Spinal cord (tissue), 10 donors: ENCODE measurements around the gene KSR2. TPM values are rescaled to one million over a fixed set of nuclear protein-coding genes. Genes with fewer than 3 reads are reported as not detected.
A peak's percentile ranks its signal among the peaks of the same experiment; 100 is the strongest.

ENCODE experiments used
- DNase-seq, 6 donors: peaks; one replicate each; pipeline versions ENCODE4 v3.0.0 to v3.0.0-alpha.2; 2013 to 2015; ENCODE audit warnings: low spot score in 6 of 6, low read depth in 4 of 6
- H3K27ac ChIP-seq: one replicate; pipeline ENCODE4 v1.5.1; 2013; ENCODE audit warnings: low read depth, low read length, control low read depth
- H3K27me3 ChIP-seq: one replicate; pipeline ENCODE4 v1.6.1; 2013; ENCODE audit warnings: low read length; ENCODE audit not compliant: control insufficient read depth, insufficient read depth
- H3K36me3 ChIP-seq: one replicate; pipeline ENCODE4 v1.6.1; 2013; ENCODE audit warnings: low read length; ENCODE audit not compliant: control insufficient read depth, insufficient read depth
- H3K4me1 ChIP-seq: one replicate; pipeline ENCODE4 v1.6.1; 2013; ENCODE audit warnings: low read length; ENCODE audit not compliant: control insufficient read depth, insufficient read depth
- H3K4me3 ChIP-seq: one replicate; pipeline ENCODE4 v1.5.1; 2013; ENCODE audit warnings: low read depth, low read length, control low read depth
- H3K9me3 ChIP-seq: one replicate; pipeline ENCODE4 v1.6.1; 2013; ENCODE audit warnings: low read length; ENCODE audit not compliant: control insufficient read depth, insufficient read depth
- WGBS: methylation state at CpG from one replicate; pipeline ENCODE4 v1.1.5; 2013; ENCODE audit warnings: missing lambda C conversion rate; ENCODE audit not compliant: insufficient coverage; 5-methylcytosine and 5-hydroxymethylcytosine counted together
- polyA plus RNA-seq, 2 donors: library from polyadenylated mRNA; unstranded; fragments of 120-200 nt; gene quantifications; one replicate each; pipeline ENCODE4 v1.2.1, GENCODE V29; 2013; ENCODE audit not compliant: insufficient read length in 2 of 2
- total RNA-seq, 2 donors: library from RNA; depleted of rRNA in 1 of 2; stranded (reverse); fragments of 120-200 nt in 1 of 2; fragments of >200 nt in 1 of 2; gene quantifications; one replicate each; pipeline versions ENCODE4 v1.2.3 to v1.2.4, GENCODE V29; 2013 to 2014
- donor health status: healthy.

Gene KSR2
- total and polyA plus RNA-seq, 4 donors, result 2.5 to 10.0 (median 5.6) TPM

- Histone ChIP-seq H3K27ac (no peak overlapping the region), H3K4me3 (no peak overlapping the region), H3K4me1 (no peaks in the 10 kb centered on the region), H3K36me3 (no peaks in the 10 kb centered on the region), H3K27me3 (no peaks in the 10 kb centered on the region), H3K9me3 (no peaks in the 10 kb centered on the region)
- 91% methylated on average over 3 of the region's 3 CpGs for WGBS
- DNase-seq, result no peak
Observed at GRCh38 chr12:117825827-117826226, 143.0 kb downstream of the KSR2 start.

GRCh38 chr12:117821480-117822175 lies 147.2 kb downstream of the KSR2 start:
- Histone ChIP-seq H3K36me3 (no peaks in the 10 kb centered on the region), H3K4me1 (no peaks in the 10 kb centered on the region), H3K27ac (no peak overlapping the region), H3K27me3 (no peaks in the 10 kb centered on the region), H3K4me3 (no peak overlapping the region), H3K9me3 (no peaks in the 10 kb centered on the region)
- no peak for DNase-seq
- 94% methylated on average over 2 of the region's 6 CpGs for WGBS

DNA sequence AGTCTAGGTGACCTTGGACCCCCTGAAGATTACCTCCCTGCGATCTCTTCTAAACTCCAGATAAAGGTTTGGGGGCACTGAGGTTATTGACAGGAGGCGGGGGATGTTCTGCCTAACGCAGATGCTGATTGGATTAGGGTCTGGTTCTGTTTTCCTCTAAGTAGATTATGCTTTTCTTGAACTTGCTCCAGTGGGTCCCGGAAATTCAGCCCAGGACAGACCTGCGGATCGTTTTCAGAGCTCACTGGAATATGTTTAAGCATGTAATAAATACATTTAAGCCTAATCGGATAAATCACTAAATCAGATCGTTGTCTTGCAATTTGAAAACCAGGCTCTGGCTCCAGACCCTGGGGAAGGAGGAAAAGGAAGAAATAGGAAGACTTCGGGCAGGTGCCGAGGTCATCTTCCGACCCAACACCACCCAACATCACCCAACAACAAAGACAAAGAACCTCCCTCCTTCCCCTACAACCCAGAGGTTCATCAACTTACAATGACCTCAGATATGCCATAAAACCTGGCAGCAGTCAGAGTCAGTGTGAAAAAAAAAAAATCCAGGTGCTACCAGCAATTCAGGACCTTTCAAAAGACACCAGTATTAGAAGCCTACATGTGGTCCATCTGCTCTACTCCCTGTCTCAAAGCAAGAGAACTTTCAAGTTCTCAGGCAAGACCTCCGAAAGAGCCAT lies 148.4 kb downstream of the KSR2 start:
- Histone ChIP-seq H3K36me3 (no peaks in the 10 kb centered on the region), H3K27ac (no peak overlapping the region)
- WGBS, result 81% methylated on average over 3 of the region's 12 CpGs

GRCh38 chr12:117819160-117819559 lies 149.6 kb downstream of the KSR2 start:
- Histone ChIP-seq H3K9me3 (no peaks in the 10 kb centered on the region), H3K27me3 (no peaks in the 10 kb centered on the region), H3K4me1 (no peaks in the 10 kb centered on the region), H3K4me3 (no peak overlapping the region), H3K36me3 (no peaks in the 10 kb centered on the region), H3K27ac (no peak overlapping the region)
- DNase-seq, result no peak
- no CpG with 5 or more reads among the region's 4 CpGs for WGBS

More for the DNA sequence above, 148.4 kb downstream of the KSR2 start:
- Histone ChIP-seq H3K4me3 (no peak overlapping the region), H3K4me1 (no peaks in the 10 kb centered on the region), H3K9me3 (no peaks in the 10 kb centered on the region), H3K27me3 (no peaks in the 10 kb centered on the region)
- DNase-seq, result no peak

GRCh38 chr12:117818400-117818799 lies 150.4 kb downstream of the KSR2 start:
- no peaks in the 10 kb centered on the region for H3K36me3 ChIP-seq
- no peak overlapping the region for H3K4me3 ChIP-seq
- DNase-seq, result peak in 1 of 6 donors; percentile 54
- no peak overlapping the region for H3K27ac ChIP-seq
- no peaks in the 10 kb centered on the region for H3K9me3 ChIP-seq
- H3K4me1 ChIP-seq, result no peaks in the 10 kb centered on the region
- H3K27me3 ChIP-seq, result no peaks in the 10 kb centered on the region
- WGBS, result 19% methylated on average over 5 of the region's 5 CpGs

GRCh38 chr12:117809509-117809908 lies 159.3 kb downstream of the KSR2 start:
- Histone ChIP-seq H3K4me3 (no peak overlapping the region), H3K36me3 (no peaks in the 10 kb centered on the region), H3K27ac (no peak overlapping the region), H3K4me1 (no peaks in the 10 kb centered on the region), H3K9me3 (no peaks in the 10 kb centered on the region), H3K27me3 (no peaks in the 10 kb centered on the region)
- DNase-seq, result no peak
- no CpG with 5 or more reads among the region's 3 CpGs for WGBS

DNA sequence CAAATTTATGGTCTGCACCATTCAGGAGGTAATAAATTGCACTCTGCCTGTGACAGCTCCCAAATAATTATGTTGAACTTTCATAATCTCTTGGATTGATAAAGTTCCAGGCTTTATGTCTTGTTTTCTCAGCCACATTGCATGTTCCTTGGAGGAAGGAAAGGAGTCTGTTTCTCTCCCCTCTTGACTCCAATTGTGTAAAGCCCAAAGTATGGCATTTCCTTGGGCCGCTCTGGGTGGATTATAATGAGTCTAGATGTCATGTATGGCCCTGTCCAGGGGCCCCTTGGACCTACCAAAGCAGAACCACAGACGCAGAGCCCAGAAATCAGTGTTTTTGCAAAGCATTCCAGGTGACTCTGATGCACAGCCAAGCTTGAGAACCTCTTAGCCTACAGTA lies 160.8 kb downstream of the KSR2 start:
- no peak overlapping the region for H3K4me3 ChIP-seq
- H3K27ac ChIP-seq, result no peak overlapping the region
- 67% methylated on average over 1 of the region's 2 CpGs for WGBS
- H3K9me3 ChIP-seq, result no peaks in the 10 kb centered on the region
- no peaks in the 10 kb centered on the region for H3K27me3 ChIP-seq
- H3K4me1 ChIP-seq, result no peaks in the 10 kb centered on the region
- DNase-seq, result no peak
- H3K36me3 ChIP-seq, result no peaks in the 10 kb centered on the region

DNA sequence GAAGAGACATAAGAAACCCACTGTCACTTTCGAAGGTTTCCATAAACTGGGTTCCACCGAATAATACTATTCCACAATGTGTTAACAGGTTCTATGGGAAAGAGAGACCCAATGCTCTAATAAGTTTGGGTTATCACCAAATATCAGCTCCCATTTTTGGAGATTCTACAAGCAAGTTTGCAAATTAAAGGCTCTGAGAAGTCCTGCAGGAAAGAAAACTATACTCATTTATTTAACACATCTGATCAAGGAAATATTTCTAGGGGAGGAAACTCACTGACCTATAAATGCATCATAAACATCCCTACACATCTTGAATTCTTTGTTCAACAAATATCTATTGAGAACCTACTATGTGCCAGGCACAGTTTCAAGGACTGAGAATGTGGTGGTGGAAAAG lies 161.4 kb downstream of the KSR2 start:
- no peaks in the 10 kb centered on the region for H3K36me3 ChIP-seq
- no peaks in the 10 kb centered on the region for H3K9me3 ChIP-seq
- no peaks in the 10 kb centered on the region for H3K27me3 ChIP-seq
- no peak overlapping the region for H3K27ac ChIP-seq
- WGBS, result no CpG with 5 or more reads among the region's 2 CpGs
- H3K4me1 ChIP-seq, result no peaks in the 10 kb centered on the region
- DNase-seq, result no peak
- no peak overlapping the region for H3K4me3 ChIP-seq

DNA sequence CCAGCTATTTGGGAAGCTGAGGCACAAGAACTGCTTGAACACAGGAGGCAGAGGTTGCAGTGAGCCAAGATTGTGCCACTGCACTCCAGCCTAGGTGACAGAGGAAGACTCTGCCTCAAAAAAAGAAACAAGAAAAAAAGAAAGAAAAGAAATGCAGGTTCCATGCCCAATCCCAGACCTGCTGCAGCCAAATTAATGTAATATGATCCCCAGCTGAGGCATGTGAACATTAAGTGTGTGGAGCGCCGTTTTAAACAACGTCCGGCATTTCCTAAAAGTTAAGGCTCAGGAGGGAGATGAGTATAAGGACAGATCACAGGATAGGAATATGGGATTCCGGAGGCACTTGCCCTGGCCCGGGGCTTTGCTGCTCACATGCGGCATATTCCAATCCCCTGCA lies 162.9 kb downstream of the KSR2 start:
- Histone ChIP-seq H3K36me3 (no peaks in the 10 kb centered on the region), H3K27ac (no peak overlapping the region), H3K9me3 (no peaks in the 10 kb centered on the region), H3K4me3 (no peak overlapping the region), H3K27me3 (no peaks in the 10 kb centered on the region), H3K4me1 (no peaks in the 10 kb centered on the region)
- DNase-seq, result no peak
- WGBS, result 52% methylated on average over 7 of the region's 7 CpGs

GRCh38 chr12:117803001-117803400 lies 165.8 kb downstream of the KSR2 start:
- 70% methylated on average over 3 of the region's 6 CpGs for WGBS
- no peaks in the 10 kb centered on the region for H3K36me3 ChIP-seq
- H3K4me1 ChIP-seq, result no peaks in the 10 kb centered on the region
- H3K27ac ChIP-seq, result no peak overlapping the region
- H3K9me3 ChIP-seq, result no peaks in the 10 kb centered on the region
- H3K4me3 ChIP-seq, result no peak overlapping the region
- H3K27me3 ChIP-seq, result no peaks in the 10 kb centered on the region
- DNase-seq, result peak in 1 of 6 donors; percentile 57
